NCI-H187 (cell line): ENCODE measurements around the gene ARID5A.

Experiments
- DNase-seq, 2 experiments: peaks; one replicate each; lab custom pipeline; 2025; lab: John Stamatoyannopoulos, UW

The ARID5A gene

DNA sequence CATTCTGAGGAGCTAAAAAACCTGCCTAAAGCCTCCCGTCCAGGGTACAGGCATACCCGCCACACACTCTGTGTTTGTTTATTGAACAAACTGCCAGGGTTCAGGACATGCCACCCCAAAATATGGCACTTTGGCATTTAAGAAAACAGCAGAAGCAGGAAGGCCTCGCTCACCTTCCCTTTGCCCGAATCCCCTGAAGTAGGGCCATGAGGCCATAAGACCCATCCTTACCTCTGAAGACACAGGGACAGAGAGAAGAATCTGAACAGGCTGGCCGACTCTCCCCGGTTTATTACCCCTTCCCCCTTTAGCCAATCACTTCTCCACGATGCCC, 29.7 kb upstream of the ARID5A start:
- DNase-seq, result no peak

GRCh38 chr2:96507957-96508520, 28.5 kb upstream of the ARID5A start:
- DNase-seq, result peak in 1 of 2 experiments; percentile 51

DNA sequence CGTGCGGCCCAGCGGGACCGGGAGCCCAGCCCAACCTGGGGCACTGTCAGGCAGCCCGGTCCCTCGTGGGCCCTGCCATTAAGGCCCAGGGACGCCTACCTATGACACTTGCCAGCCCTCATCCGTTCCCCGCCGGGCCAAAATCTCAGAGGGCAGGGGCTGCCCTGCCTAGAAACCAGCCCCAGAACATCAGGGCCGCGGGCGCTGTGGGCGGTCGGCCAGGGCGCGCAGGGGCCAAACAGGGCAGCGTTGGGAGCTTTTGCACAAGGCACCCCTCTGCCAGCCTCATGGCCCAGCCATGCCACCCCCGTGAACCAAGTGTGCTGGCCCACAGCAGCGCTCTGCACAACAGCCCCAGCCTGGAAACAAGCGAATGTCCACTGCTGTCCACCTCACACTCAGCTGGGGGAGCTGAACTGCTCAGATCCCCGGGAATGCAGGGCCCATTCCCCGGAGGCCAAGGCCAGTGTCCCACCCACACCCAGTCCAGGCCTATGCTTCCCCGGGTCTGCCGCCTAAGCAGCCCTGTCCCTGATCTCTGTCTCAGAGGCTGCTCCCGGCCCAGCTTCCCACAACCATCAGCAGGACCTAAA, 27.9 kb upstream of the ARID5A start:
- no peak for DNase-seq

DNA sequence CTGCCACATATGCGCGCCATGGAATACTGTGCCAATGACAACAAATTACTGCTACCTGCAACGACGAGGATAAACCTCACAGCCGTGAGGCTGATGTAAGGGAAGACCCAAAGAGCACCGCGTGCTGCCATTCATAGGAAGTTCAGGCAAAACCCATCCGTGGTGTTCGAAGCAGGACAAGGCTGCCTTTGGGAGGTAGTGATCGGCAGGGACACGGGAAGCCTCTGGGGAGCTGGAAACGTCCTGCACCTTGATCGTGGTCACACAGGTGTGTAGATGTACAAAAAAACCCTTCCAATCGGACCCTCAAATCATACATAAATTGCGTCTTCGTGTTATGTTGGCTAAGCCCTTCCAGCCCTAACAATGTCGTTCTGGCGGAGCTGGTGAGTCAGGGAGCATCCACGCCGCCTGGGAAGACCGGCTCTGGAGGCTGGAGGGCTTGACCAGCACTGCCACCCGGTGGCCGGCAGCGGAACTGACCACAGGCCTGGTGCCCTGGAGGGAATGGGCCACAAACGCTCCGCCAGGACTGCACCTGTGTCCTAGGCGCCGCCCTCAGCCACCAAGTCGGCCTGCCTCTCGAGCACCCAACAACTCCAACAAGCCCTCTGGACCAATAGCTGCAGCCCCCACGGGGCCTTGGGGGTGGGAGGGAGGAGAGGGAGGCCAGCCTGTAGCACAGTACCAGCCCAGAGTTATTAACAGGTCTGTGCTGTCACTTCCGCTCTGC, 27.3 kb upstream of the ARID5A start:
- peak; percentile 61 to 65 for DNase-seq

- no peak for DNase-seq
These were observed 26.7 kb upstream of the ARID5A start for GRCh38 chr2:96509847-96510230.

DNA sequence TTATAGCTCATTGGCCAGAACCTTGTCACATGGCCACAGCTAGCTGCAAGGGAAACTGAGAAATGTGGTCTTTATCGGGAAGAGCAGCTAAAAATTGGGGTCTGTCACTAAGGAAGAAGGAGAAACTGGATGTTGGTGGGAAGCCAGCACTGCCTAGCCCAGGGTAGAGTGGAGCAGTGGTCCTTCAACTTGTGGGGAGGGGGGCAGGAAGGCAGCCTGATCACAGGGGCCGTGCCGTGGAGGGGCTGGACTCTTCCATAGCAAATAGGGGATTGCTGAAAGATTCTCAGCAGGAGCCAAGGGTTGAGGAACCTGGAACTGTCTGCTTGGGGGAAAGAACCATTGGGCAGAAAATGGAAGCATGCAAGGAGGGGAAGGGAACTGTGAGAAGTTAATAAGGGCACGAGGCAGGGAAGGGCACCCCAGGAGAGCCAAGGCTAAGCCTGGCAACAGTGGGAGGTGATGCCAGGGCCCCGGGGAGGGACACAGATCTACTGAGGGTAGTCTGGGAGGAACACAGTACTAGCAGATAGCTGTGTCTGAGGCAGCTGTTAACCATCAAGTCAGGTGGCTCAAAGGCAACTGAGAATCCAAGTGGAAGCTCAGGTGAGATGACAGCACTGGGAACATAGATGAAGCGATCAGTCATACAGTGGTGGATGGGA, 25.5 kb upstream of the ARID5A start:
- DNase-seq, result no peak

DNA sequence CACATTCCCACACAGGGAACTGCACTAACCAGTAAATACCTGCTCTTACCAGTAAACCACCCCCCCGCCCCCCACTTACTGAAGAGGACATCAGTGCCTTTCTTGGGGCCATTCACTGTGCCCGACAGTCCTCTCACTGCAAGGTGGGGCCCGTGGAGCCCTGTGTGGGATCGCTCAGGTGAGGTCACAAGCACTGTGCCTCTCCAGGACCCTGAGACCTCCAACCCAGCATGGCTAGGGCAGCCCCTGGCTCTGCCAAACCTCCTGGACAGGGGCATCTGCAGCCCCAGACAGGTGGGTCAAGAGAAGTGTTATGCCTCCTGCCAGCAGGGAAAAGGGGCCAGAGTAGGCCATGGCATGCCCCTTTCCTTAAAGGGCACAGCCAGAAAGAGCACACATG, 24.7 kb upstream of the ARID5A start:
- no peak for DNase-seq

DNA sequence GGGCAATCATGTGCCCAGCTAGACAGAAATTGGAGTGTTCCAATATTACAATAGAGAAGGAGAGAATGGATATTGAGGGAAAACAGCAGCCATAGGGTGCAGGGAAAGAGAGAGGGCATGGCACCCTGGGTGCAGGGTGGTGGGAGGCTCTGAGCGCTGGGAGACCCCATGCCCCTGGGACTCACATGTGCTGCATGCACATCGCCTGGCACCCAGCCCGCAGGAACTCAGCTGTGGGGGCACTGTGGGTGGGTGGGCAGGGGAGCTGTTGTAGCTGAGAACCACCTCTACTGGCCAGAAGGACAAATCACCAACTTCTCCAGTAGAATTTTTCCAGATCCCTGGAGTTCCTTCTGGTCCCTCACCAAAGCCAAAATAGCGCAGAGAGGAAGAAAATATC, 24.2 kb upstream of the ARID5A start:
- DNase-seq, result no peak

DNA sequence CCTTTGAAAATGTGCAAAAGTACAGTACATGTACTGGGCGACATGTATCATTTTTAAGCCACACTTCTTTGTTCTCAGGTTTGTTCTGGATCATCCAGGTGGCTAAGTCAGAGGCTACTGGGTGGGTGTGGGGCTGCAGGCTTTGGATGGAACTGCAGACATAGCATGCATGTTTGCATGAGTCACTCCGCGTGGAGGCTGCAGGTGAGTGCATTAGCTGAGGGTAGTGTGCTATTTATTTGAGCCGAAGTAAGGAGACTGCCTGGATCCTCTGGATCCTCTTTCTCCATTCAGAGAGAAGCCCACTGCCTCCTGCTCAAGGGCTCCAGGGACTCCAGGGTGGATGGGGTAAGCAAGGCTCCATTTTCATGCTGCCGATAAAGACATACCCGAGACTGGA, 22.0 kb upstream of the ARID5A start:
- no peak for DNase-seq

GRCh38 chr2:96517079-96517478, 19.5 kb upstream of the ARID5A start:
- DNase-seq, result no peak

GRCh38 chr2:96520231-96520630, 16.3 kb upstream of the ARID5A start:
- no peak for DNase-seq

DNA sequence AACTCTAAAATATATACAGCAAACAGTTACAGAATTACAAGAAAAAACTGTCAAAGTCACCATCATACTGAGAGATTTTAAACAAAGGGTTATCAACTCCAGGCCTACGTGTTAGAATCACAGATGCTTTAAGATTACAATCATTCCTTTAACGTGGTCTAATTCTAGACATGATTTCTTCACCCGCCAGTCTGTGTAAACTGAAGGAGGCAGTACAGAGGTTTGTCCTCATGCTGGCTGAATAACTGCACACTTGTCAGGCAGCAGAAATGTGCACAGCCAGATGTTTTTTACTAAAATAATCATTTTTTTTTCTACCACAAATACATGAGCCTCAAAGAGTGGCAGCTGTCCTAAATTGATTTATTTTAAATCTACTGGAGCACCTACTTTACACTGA, 15.9 kb upstream of the ARID5A start:
- DNase-seq, result no peak

DNA sequence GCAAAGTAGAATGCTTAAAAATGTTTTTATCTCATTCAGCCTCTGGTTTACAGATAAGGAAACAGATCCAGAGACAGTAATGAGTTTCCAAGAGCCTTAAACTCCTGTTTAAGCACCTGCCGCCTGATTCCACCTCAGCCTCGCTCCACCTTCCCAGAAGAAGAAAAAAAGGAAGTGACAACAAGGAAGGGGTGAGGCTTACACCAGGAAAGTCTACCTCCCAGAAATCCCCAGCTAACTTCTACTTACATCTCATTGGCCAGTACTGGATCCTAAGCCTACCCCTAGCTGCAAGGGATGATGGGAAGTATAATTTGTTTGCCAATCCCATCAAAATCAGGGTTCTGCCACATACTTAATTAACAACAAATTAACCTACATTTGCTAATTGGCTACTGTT, 15.3 kb upstream of the ARID5A start:
- DNase-seq, result no peak

DNA sequence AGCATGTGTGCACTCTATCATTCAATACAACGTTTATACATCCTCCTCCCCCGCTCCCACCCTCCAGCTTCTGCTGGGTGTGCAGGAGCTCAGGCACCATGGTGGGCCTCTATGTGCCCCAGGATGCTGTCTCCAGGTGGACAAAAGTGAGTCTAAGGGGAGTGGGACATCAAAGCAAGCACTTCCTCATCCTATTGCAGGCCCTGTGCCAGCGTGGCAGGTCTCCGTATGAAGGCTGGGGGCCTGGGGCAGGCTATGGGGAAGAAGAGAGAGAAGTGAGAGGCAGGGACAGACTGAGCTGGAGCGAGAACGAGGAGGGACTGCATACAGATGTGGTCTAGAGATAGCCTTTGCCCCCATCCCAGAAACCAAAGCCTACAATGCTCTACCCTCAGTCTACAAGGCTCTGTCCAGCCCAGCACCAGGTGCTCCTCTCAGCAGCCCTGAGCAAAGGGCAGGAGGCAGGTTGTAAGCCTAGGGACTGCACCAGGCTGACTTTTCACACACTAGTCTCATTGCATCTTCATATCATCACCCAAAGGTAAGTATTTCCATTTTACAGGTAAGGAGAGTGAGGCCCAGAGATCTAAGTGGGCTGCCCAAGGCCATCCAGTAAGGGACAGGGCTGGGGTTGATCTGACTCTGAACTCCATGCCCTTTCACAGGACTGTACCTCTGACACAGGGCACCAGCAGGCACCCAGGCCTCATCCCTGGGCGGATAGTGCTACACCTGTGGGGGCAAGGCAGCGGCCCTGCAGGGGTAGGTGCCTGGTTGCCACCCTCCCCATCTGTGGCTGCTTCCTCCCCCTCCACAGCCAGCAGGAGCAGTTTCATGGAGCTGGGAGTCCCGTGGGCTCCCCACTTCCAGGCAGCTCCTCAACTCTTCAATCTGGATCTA, 14.0 kb upstream of the ARID5A start:
- no peak for DNase-seq

- DNase-seq, result no peak
These were observed 12.7 kb upstream of the ARID5A start for GRCh38 chr2:96523659-96524481.

DNA sequence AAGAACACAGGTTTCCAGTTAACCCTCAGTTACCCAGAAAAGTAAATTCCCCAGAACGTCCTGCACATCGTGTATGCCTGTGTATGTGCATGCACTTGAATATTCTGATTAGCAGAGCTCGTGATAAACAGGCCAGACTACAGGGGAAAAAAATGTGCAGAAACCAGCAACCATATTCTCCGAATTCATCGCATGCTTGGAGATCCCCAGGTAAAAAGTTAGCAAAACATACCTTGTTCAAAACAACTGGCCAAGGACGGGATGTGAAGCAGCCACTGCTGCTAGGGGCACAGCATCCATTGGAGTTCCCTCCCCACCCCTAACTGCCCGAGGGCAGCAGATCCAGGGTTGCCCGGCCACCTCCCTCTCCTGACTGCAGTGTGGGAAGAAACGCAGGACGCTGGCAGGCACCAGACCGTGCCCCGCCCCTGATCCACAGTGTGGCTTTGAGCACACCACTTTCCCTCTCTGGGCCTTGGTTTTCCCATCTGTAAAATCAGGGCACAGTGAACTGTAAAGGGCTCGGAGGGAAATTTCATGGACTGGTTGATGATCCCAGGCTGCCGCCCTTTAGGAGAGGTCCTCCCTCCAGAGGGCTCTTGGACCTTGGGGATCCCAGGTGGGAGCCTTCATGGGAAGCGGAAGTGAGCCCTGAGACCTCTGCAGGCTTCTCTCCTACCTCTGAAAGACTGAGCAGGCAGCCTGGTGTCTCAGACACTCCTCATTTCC, 11.9 kb upstream of the ARID5A start:
- no peak for DNase-seq

- DNase-seq, result no peak
These were observed 11.4 kb upstream of the ARID5A start for GRCh38 chr2:96525211-96525507.

DNA sequence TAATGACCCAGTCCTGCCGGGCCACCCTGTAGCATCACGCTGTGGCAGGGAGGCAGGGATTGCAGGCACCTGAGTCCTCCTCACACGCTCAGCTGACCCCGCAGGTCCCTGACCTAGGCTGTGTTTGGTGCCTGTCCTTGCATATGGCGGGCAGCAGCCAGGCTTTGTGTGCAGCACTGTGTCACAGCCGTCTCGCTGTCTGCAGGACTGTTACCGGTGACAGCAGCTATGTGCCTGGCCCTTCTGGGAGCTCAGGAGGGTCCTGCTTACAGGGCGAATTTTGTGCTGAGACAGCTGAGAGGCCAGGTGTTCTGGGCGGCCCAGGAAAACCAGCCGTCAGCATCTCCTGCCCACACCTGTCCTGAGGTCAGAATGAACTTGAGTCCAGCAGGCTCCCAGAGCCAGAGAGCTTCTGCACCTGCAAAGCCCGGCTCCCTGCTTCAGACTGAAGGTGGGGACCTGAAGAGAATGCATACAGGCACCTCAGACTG, 10.4 kb upstream of the ARID5A start:
- DNase-seq, result no peak

DNA sequence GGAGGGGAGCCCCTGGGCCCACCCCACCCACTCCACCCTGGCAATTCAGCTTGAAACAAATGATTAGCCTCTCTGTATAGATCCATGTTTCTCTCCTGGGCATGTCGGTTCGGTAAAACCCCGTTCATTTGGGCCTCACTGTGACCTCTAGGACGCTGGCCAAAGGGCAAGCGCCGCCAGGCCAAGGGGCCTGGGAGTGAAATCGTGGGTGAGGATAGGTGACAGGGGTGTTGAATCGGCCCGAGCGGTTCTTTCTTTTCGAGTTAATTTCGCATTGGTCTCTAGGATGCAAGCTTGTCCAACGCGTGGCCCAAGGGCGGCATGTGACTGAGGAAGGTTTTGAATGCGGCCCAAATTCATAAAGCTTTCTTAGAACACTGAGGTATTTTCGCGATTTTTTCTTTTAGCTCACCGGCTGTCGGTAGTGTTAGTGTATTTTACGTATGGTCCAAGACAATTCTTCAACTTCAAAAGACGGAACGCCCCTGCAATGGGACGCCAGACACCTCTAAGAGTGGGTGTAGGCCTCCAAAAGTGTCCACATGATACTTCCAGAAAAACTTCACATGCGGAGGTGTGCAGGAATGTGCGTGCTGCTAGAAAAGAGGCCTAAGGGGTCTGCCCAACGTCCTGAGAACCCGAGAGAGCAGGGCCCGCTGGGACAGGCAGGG, 9.8 kb upstream of the ARID5A start:
- DNase-seq, result no peak
